Ovary (tissue), 3 donors: ENCODE data around the gene USP6.
"Not testable (repeated sequence)": the region's sequence is repeated elsewhere in the genome, so short reads cannot be mapped to it uniquely, and the experiment has no call there.

Source experiments
- POLR2A ChIP-seq: fragments of 450-650 bp; IDR thresholded peaks from one replicate; pipeline ENCODE4 v1.6.1; 2017; ENCODE audit warnings: antibody characterized with exemption, mild to moderate bottlenecking, moderate library complexity
- TF ChIP-seq, protein P1 (sequence below), 3 donors: fragments of 450-650 bp in 2 of 3; fragments of 200-600 bp in 1 of 3; IDR thresholded peaks; one replicate each; pipeline versions ENCODE4 v1.5.1 to v1.8.0; 2016 to 2022; ENCODE audit warnings: antibody characterized with exemption in 3 of 3, mild to moderate bottlenecking in 1 of 3
- donor health status: DM: no; HTN: no; CAD: no.

DNA sequence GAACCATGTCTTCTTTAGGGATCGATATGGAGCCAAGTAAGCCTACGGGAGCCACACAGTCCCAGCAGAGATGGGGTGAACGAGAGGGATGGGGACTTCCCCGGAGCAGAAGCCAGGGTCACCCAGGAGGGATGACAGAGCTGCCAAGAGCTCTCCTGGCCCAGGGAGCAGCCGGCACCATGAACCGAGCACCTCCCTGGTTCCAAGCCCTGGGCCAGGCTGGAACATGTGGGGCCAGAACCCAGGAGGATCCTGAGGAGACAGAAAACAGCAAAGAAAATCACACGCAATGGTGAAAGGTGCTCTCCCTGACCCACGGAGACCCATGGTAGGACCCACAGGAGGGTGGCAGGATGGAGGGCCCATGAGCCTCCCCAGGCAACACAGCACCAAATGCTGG, 18.1 kb downstream of the USP6 start:
- TF ChIP-seq, protein P1, sequence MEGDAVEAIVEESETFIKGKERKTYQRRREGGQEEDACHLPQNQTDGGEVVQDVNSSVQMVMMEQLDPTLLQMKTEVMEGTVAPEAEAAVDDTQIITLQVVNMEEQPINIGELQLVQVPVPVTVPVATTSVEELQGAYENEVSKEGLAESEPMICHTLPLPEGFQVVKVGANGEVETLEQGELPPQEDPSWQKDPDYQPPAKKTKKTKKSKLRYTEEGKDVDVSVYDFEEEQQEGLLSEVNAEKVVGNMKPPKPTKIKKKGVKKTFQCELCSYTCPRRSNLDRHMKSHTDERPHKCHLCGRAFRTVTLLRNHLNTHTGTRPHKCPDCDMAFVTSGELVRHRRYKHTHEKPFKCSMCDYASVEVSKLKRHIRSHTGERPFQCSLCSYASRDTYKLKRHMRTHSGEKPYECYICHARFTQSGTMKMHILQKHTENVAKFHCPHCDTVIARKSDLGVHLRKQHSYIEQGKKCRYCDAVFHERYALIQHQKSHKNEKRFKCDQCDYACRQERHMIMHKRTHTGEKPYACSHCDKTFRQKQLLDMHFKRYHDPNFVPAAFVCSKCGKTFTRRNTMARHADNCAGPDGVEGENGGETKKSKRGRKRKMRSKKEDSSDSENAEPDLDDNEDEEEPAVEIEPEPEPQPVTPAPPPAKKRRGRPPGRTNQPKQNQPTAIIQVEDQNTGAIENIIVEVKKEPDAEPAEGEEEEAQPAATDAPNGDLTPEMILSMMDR (IDR thresholded peaks at IDR 0.05): not testable (repeated sequence)
- TF ChIP-seq POLR2A: not testable (repeated sequence)
